ENCODE data around the gene ADCY4.

- TF ChIP-seq POLR2A (IDR thresholded peaks at IDR 0.05) (no peak), CTCF (IDR thresholded peaks at IDR 0.05) (no peak)
Measured at GRCh38 chr14:24270537-24271133, 64.2 kb downstream of the ADCY4 start.

Measured in testis (tissue), 2 donors.